HG03575 (cell line): ENCODE results near the gene OGDH.
"Not testable (repeated sequence)": the region's sequence is repeated elsewhere in the genome, so short reads cannot be mapped to it uniquely, and the experiment has no call there.

ENCODE experiments used
- ATAC-seq: cut with Tn5 transposase; IDR thresholded peaks from one replicate; pipeline ENCODE4 v1.9.1; 2021; ENCODE audit not compliant: unreplicated experiment, insufficient number of reproducible peaks, low FRiP score; ENCODE audit errors: extremely low read depth

The OGDH gene

DNA sequence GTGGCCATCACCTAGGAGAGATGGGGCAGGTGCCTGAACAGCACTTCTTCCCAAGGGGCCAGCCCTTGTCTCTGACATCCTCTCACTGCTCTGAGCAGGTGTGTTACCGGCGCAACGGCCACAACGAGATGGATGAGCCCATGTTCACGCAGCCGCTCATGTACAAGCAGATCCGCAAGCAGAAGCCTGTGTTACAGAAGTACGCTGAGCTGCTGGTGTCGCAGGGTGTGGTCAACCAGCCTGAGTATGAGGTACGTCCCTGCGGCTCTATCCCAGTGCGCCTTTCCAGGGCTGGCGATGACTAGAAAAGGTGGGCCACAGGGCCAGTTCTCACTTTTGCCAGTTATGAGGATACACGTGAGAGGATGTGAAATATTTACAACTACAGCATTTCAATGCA lies 87.9 kb downstream of the OGDH start:
- no peak for ATAC-seq

DNA sequence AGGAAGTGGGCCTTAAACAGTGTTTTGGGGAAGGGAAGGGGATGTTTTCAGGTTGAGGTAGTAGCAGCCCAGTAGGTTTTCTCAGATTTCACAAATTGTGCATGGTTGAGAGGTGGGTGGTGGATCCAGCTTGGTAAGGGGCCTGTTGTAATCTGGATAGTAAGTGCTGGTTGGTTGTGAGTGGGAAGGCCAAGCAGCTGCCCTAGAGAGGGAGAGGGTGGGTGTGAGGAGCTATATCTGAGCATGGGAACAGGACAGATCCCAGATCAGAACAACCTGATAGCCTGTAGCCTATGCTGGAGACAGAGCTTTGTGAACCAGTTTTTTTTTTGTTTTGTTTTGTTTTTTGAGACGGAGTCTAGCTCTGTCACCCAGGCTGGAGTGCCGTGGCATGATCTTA lies 88.3 kb downstream of the OGDH start:
- no peak for ATAC-seq

DNA sequence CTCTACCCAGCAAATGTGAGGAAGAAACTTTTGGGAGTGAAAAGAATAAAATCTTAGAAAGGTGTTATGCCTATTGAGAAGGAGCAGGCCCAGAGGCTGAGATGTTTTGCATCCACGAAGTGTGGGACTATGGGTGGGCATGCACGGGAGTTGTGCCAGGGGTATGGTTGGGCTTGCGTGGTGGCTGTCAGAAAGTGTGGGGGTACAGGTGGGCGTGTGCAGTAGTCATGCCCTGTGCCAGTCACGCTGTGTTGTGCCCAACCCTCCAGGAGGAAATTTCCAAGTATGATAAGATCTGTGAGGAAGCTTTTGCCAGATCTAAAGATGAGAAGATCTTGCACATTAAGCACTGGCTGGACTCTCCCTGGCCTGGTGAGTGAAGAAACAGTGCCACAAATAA lies 89.3 kb downstream of the OGDH start:
- no peak for ATAC-seq

DNA sequence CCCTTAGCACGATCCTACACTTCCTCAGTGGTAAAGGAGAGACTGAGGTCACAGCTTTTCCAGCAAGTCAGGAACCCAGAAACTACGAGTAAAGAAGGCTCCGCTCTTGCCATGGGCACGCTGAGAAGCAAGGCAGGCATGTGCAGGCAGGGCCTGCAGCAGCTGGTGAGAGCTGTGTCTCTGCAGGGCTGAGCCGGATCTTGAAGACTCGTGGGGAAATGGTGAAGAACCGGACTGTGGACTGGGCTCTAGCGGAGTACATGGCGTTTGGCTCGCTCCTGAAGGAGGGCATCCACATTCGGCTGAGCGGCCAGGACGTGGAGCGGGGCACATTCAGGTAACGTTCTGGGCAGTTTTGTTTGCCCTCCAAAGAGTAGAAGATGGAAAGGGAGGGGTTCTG lies 90.3 kb downstream of the OGDH start:
- ATAC-seq, result no peak

DNA sequence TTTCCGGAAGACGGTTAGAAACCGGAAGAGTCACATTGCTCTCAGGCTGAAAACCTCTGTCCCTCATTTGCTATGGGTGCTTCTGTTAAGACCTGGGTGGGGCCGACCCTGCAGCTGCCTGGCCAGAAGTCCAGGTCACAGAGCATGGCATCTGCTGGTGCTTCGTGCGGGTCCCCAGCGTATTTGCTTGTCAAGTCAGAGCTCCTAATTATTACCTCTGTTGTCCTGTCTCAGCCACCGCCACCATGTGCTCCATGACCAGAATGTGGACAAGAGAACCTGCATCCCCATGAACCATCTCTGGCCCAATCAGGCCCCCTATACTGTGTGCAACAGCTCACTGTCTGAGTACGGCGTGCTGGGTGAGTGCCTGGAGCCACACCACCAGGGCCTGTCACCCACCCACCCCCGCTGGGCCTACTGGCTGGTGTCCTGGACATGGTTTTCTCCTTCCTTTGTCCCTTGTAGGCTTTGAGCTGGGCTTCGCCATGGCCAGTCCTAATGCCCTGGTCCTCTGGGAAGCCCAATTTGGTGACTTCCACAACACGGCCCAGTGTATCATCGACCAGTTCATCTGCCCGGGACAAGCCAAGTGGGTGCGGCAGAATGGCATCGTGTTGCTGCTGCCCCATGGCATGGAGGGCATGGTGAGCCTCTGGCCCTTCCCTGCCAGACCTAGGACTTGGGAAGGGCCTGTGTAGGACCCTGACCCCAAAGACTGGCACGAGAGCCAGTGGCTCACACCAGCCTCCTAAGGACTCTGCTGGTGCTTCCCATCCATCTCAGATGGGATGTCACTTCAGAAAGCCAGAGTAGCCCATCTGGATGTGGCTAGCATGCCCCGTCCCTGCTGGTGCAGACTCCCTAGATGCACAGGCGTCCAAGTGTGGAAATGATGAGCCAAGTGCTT lies 91.0 kb downstream of the OGDH start:
- no peak for ATAC-seq

DNA sequence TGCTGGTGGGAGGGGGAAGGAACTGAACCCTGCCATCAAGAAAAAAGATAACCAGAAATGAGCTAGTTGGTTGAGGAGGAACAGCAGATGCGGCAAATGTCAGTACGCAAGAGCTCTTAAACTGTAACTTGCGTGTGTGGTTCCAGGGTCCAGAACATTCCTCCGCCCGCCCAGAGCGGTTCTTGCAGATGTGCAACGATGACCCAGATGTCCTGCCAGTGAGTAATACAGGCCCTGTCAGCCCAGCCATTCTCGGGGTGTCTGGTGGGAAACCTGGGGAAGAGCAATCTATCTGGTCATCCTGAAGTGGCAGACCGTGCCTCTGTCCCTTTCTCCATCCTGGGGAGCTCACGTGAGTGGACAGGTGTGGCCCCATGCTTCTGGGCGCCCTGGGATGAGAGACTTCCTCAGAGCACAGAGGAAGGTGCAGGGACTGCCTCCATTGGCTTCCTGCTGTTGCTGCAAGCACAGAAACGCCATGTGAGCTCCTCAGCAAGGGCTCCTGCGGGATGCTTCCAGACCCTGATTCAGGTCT lies 91.7 kb downstream of the OGDH start:
- ATAC-seq, result no peak

DNA sequence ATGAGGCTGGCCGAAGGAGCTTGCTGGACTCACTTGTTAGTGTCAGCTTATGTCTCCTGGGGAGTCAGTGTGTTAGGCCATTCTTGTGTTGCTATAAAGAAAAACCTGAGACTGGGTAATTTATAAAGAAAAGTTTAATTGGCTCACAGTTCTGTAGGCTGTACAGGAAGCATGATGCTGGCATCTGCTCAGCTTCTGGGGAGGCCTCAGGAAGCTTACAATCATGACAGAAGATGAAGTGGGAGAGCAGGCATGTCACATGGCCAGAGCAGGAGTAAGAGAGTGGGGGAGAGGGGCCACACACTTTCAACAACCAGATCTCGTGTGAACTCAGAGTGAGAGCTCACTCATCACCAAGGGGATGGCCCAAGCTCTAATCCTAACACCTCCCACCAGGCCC lies 93.2 kb downstream of the OGDH start:
- ATAC-seq, result not testable (repeated sequence)

DNA sequence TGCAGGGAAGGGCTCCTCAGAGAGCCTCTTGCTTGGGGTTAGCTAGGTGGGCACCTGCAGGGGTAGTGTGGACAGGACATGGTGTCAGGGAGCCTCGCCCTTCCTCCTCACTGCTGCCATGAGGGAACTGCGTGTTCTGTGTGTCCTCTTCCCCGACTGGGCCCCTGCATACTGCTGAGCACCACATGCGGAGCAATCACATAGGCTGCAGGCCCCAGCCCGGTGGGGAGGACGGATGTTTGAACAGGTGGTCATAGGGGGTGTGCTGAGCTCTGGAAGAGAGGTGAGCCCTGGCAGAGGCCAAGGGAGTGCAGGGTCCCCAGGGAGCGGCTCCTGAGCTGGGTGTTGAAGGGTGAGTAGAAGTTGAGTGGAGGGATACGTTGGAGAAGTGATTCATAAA lies 93.9 kb downstream of the OGDH start:
- ATAC-seq, result no peak

DNA sequence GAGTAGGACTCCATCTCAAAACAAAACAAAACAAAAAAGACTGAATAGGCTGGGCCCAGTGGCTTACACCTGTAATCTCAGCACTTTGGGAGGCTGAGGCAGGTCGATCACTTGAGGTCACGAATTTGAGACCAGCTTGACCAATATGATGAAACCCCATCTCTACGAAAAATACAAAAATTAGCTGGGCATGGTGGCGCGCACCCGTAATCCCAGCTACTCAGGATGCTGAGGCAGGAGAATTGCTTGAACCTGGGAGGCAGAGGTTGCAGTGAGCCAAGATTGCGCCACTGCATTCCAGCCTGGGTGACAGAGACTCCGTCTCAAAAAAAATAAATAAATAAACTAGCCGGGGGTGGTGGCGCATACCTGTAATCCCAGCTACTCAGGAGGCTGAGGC lies 97.0 kb downstream of the OGDH start:
- not testable (repeated sequence) for ATAC-seq

DNA sequence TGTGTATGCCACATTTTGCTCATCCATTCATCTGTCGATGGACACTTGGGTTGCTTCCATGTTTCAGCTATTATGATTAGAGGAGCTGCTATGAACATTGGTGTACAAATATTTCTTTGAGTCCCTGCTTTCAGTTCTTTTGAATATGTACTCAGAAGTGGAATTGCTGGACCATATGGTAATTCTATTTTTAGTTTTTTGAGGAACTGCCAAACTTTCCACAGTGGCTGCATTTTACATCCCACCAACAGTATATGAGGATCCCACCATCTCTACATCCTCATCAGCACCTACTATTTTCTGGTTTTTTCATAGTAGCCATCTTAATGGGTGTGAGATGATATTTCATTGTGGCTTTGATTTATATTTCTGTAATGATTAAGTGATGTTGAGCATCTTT lies 97.5 kb downstream of the OGDH start:
- no peak for ATAC-seq

DNA sequence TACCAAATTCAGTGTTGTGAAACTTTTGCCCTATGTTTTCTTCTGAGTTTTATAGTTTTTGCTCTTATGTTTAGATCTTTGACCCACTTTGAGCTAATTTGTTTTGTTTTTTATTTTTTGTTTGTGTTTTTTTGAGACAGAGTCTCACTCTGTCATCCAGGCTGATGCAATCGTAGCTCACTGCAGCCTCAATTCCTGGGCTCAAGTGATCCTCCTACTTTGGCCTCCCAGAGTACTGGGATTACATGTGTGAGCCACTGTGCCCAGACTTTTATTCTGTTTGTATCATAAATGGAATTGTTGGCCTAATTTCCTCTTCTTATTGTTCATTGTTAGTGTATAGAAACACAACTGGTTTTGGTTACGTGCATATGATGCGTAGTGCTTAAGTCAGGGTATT lies 99.0 kb downstream of the OGDH start:
- no peak for ATAC-seq

DNA sequence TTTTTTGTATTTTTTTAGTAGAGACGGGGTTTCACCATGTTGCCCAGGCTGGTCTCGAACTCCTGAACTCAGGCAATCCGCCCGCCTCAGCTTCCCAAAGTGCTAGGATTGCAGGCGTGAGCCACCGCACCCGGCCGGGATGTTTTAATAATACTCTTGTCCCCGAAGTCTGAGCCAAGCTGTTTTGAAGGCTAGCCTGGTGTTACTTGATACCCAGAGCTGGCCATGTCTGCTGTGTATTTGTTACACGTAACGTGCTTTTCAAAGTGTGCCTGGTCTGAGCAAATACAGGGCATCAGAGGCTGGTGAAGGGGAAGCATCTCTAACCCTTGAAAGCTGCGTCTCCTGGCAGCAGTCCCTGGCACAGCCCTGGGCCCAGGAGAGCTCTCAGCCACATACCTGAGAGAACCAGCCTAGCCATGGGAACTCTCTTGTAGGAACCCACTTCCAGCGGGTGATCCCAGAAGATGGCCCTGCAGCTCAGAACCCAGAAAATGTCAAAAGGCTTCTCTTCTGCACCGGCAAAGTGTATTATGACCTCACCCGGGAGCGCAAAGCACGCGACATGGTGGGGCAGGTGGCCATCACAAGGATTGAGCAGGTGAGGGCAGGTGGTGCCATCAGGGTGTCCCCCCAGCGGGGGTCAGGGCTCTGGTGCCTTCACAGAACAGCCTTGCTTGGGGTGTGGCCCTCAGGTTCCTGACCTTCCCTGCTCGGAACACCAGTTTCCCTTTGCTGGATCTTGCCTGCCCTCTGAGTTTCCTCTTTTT lies 100.5 kb downstream of the OGDH start:
- no peak for ATAC-seq

DNA sequence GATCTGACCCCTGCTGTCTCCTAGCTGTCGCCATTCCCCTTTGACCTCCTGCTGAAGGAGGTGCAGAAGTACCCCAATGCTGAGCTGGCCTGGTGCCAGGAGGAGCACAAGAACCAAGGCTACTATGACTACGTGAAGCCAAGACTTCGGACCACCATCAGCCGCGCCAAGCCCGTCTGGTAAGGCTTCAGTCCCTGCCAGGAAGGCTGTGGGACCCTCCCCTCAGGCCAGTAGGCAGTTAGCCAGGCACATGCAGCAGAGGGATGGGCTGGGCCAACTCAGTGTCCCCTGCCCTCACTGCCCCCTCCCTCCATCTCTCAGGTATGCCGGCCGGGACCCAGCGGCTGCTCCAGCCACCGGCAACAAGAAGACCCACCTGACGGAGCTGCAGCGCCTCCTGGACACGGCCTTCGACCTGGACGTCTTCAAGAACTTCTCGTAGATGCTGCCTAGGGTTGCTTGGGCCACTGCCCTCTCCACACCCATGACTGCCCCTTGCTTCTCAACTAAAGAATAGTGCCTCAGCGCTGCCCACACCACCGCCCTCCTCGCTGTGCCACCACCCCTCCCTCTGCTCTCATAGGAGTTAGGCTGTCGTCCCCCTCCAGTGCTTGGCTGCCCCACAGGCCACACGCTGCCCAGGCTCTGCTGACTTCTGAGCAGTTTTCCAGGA lies 101.3 kb downstream of the OGDH start:
- ATAC-seq, result no peak

DNA sequence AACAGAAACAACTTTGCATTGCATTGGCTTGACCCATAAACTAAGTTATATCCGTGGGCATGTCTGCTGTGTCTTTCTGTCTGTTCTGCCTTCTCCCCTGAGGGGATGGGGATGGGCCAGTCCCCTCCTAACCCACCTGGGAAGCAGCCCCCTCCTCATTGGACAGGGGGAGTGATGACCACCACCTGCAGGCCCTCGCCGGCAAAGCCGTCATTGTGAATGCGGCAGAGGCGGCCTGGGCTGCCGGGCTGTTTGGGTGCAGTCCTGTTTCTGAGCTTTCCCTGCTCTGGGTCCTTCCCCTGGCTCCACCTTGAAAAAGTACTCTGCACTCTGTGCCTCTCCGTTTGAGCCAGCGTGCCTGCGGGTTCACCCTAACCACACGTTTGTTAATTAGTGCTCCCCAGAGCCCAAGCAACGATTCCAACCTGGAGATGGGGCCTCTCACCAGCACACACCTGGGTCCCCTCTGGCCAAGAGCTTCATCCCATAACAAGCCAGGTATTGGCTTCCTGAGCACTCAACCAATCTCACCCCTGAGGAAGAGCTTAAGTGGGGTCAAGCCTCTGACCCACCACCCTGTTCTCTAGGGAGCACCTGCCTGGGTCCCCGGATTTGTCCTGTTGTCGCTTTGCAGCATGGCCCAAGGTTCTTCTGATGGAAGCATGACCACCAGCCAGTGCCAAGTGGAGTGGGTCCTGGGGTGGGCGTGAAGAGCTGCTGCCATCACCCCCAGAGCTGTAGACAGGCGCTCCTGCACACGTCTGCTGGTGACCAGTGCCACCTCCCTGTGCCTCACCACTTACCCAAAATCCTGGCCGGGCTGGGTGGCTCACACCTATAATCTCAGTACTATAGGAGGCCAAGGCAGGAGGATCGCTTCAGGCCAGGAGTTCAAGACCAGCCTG lies 102.8 kb downstream of the OGDH start:
- no peak for ATAC-seq

DNA sequence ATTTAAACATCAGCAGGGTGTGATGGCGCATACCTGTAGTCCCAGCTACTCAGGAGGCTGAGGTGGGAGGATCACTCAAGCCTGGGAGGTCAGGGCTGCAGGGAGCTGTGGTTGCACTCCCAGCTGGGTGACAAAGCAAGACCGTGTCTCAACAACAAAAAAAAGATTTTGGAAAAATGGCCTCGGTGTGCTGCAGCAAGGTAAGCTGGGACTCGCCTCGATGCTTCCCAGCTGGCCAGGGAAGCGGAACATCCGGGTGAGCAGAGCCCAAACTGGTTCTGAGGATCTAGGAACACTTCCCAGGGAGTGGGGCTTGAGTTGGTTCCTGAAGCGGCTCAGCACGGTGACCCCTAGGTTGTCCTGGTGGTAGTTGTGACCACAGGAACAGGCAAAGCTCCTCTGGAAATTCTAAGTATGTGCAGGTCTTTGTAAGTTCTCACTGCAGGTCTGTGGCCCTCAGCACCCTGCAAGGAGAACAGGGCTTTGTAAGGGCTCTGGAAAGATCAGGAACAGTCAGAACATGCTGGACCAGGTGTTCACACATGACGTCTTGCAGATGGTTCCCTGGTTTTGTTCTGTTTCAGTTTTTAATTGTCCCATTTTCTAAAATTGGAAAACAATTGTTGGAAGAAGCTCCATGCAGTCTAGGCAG lies 103.6 kb downstream of the OGDH start:
- no peak for ATAC-seq

DNA sequence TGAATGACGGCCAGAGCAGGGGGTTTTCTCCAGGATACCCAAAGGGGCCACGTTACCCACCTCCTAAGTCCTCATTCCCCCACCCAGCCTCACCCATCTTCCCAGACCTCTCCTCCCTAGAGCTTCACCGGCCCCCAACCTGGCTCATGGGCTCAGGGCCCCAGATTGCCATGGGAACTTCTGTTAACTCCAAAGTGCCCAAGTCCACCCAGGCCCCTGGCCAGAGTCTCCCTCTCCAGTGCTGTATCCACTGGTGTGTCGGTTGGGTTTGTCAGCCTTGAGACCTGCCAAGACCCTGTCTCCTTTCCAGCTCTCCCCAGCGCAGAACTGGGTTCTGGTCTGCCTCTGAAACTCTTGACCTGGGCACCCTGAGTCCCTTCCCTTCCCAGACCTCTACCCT lies 105.1 kb downstream of the OGDH start:
- ATAC-seq, result no peak

DNA sequence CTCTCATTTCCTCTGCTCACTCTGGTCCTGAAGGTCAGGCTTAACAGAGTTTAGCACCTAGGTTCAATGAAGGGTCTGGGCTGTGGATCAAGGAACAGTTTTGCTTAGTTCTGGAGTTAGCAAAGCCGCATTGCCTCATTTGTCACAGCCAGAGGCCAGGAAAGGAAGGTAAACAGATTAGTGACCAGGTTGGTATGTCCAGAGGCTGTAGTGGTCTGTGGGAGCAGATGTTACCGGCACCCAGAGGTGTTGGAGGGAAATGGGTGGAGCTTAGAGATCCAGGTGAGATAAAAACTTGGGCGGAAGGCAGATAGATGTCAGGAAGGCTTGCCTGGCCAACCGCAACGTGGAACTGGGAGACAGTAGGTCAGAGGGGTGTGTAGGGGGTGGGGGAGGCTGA lies 105.6 kb downstream of the OGDH start:
- no peak for ATAC-seq

DNA sequence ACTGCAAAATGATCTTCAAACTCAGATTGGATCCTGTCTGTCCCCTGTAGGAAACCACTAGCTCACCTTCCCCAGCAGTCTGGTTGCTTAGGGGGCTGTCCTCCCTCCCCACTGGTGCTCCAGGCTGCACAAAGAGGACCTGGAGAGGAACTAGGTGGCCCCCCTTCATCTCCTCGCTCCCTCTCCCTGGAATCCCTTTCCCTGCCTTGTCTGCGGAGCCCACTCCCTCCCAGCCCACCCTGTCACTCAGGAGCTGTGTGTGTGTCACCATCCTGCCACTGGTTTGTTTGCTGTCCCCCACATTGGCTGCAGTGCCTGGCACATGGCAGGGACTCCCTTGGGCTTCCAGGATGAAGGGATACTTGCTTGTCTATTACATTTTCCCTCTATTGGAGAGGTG lies 106.7 kb downstream of the OGDH start:
- no peak for ATAC-seq
